OCI-LY7 (cell line): ENCODE measurements around the gene SECTM1.

Experiments
- EZH2phosphoT487 ChIP-seq: fragments of 200-600 bp; sonication (generic); IDR thresholded peaks from 2 replicates; pipeline ENCODE4 v1.6.1; 2018; ENCODE audit warnings: low read depth, borderline replicate concordance, mild to moderate bottlenecking, mixed run types, antibody characterized with exemption, low read length, moderate library complexity, mixed read lengths
- TF ChIP-seq, protein P1 (sequence below): fragments of 200-600 bp; sonication (generic); conservative IDR thresholded peaks from 2 replicates; pipeline ENCODE4 v1.5.1; 2014; ENCODE audit warnings: mild to moderate bottlenecking, antibody characterized with exemption, low read length, moderate library complexity, mixed read lengths

DNA sequence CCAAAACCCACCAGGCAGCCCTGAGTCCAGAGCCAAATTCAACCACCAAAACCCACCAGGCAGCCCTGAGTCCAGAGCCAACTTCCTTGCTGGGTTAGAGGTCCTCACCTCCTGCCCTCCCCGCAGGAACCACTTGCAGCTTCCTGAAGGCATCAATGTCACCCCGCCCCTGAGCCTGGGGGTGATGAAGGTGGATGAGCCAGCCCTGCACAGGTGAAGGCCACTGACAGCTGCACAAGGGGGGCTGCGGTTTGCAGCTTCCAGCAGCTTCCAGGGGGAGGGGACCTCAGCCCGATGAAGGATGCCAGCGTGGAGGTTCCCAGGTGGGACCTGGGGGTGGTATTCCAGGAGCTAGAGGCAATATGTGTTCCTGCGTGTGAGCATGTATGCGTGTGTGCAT lies 52.5 kb downstream of the SECTM1 start:
- TF ChIP-seq, protein P1, sequence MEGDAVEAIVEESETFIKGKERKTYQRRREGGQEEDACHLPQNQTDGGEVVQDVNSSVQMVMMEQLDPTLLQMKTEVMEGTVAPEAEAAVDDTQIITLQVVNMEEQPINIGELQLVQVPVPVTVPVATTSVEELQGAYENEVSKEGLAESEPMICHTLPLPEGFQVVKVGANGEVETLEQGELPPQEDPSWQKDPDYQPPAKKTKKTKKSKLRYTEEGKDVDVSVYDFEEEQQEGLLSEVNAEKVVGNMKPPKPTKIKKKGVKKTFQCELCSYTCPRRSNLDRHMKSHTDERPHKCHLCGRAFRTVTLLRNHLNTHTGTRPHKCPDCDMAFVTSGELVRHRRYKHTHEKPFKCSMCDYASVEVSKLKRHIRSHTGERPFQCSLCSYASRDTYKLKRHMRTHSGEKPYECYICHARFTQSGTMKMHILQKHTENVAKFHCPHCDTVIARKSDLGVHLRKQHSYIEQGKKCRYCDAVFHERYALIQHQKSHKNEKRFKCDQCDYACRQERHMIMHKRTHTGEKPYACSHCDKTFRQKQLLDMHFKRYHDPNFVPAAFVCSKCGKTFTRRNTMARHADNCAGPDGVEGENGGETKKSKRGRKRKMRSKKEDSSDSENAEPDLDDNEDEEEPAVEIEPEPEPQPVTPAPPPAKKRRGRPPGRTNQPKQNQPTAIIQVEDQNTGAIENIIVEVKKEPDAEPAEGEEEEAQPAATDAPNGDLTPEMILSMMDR: no peak
- TF ChIP-seq EZH2phosphoT487: no peak
